Panc1 (cell line): Measurements from ENCODE around the gene SLC6A19. TPM values are rescaled to one million over a fixed set of nuclear protein-coding genes. Genes with fewer than 3 reads are reported as not detected.

ENCODE experiments used
- ATAC-seq: fragments of 200-7000 bp; cut with Tn5 transposase; 2 replicates; pipeline ENCODE4 v1.9.1; 2020; ENCODE audit warnings: mild to moderate bottlenecking, moderate library complexity
- BruUV-seq: library from RNA; stranded (reverse); fragments of 400-500 nt; replicated peaks from 2 replicates; lab custom pipeline; 2021; lab: Mats Ljungman, UMichigan
- CTCF ChIA-PET: fragments of 300-600 bp; sonication (Branson Sonifier 250); formaldehyde crosslinking; loops from one replicate; lab custom pipeline; 2022; ENCODE audit warnings: antibody characterized with exemption; lab: Charles Lee
- POLR2A ChIA-PET: fragments of 300-600 bp; sonication (Branson Sonifier 250); formaldehyde crosslinking; loops from one replicate; lab custom pipeline; 2022; ENCODE audit warnings: antibody characterized with exemption; lab: Charles Lee
- DNase-seq: peaks from one replicate; pipeline ENCODE4 v3.0.0-alpha.2; 2010; ENCODE audit warnings: low read depth, low spot score
- H3K27ac ChIP-seq: 2 replicates; pipeline ENCODE4 v1.5.1; 2011; ENCODE audit warnings: mild to moderate bottlenecking, low read length, inconsistent platforms
- H3K27me3 ChIP-seq: fragments of 200-500 bp; sonication (Bioruptor generic); 2 replicates; pipeline ENCODE4 v1.6.0; 2014; ENCODE audit warnings: low read length, inconsistent platforms; ENCODE audit not compliant: control insufficient read depth, insufficient read depth
- H3K36me3 ChIP-seq: fragments of 200-500 bp; sonication (Bioruptor generic); 2 replicates; pipeline ENCODE4 v1.5.1; 2014; ENCODE audit warnings: inconsistent platforms, mild to moderate bottlenecking, low read length, moderate library complexity; ENCODE audit not compliant: control insufficient read depth, insufficient read depth
- H3K4me1 ChIP-seq: 2 replicates; pipeline ENCODE4 v1.5.1; 2011; ENCODE audit warnings: inconsistent platforms, mild to moderate bottlenecking, low read length, moderate library complexity; ENCODE audit not compliant: control insufficient read depth, insufficient read depth
- H3K4me3 ChIP-seq, 2 experiments: 2 replicates each; pipeline ENCODE4 v1.5.1; 2011 to 2012; ENCODE audit warnings: low read depth in 2 of 2, low read length in 2 of 2, mild to moderate bottlenecking in 2 of 2, inconsistent platforms in 1 of 2, moderate library complexity in 1 of 2
- H3K9me3 ChIP-seq: fragments of 200-500 bp; sonication (Bioruptor generic); 2 replicates; pipeline ENCODE4 v1.5.1; 2014; ENCODE audit warnings: low read depth, mild to moderate bottlenecking, inconsistent platforms, low read length, moderate library complexity; ENCODE audit not compliant: control insufficient read depth, insufficient read depth
- POLR2AphosphoS5 ChIP-seq: IDR thresholded peaks from 2 replicates; pipeline ENCODE4 v1.6.1; 2012; ENCODE audit warnings: mild to moderate bottlenecking, low read depth, low read length, moderate library complexity
- SIN3A ChIP-seq: IDR thresholded peaks from 2 replicates; pipeline ENCODE4 v1.6.1; 2012; ENCODE audit warnings: low read depth, mild to moderate bottlenecking, low read length, moderate library complexity, borderline replicate concordance; ENCODE audit not compliant: insufficient read depth
- TCF7L2 ChIP-seq: IDR thresholded peaks from 2 replicates; pipeline ENCODE4 v1.6.1; 2011; ENCODE audit warnings: mild to moderate bottlenecking, low read depth, low read length, inconsistent platforms
- in situ Hi-C: cut with HindIII; loops from 2 replicates; pipeline ENCODE4 v1.10.0; 2016; ENCODE audit warnings: low sequenced_read_pairs, low pct_unique_long_range_greater_than_20kb
- intact Hi-C: fragments of 100-400 bp; cut with micrococcal nuclease; formaldehyde crosslinking; loops from one replicate; pipeline ENCODE4 v1.10.0; 2022; ENCODE audit not compliant: unreplicated experiment
- total RNA-seq: library from RNA; stranded (reverse); gene quantifications from one replicate; pipeline ENCODE4 v1.2.1, GENCODE V29; 2021; ENCODE audit not compliant: unreplicated experiment
- TF ChIP-seq, protein P1 (sequence below), 2 experiments: IDR thresholded peaks; 2 replicates each; pipeline ENCODE4 v1.6.1; 2011 to 2012; ENCODE audit warnings: low read depth in 2 of 2, control low read depth in 1 of 2, low read length in 1 of 2, mild to moderate bottlenecking in 1 of 2, moderate library complexity in 1 of 2; ENCODE audit not compliant: insufficient read depth in 1 of 2
- TF ChIP-seq, protein P2 (sequence below): fragments of 450-650 bp; IDR thresholded peaks from 2 replicates; pipeline ENCODE4 v1.5.1; 2017; ENCODE audit warnings: mild to moderate bottlenecking

SLC6A19 gene
- total RNA-seq, 1 experiment from 2014 or later: 0.23 TPM

DNA sequence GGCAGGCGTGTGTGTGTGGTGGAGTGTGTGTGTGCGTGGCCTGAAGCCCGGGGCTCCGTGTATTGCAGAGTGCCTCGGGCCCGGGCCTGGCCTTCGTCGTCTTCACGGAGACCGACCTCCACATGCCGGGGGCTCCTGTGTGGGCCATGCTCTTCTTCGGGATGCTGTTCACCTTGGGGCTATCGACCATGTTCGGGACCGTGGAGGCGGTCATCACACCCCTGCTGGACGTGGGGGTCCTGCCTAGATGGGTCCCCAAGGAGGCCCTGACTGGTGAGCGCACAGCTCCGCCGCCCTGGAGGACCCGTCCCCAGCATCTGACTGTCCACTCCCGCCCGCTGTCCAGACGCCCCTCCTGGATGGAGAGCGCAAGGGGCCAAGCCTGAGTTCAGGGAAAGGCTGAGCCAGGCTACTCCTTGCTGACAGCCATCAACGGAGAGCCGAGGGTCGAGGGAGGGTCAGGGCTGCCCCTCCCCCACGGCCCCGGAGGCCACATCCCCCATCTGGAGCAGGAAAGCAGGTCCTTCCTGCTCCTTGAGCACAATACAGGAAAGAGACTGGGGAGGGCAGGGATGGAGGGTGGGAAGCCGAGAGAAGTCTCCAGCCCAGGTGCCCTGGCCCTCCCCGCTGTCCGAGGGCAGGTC, 42.2 kb downstream of the SLC6A19 start:
- no peak for DNase-seq
- H3K36me3 ChIP-seq: no peaks in the 10 kb centered on the region
- H3K9me3 ChIP-seq: no peaks in the 10 kb centered on the region
- TF ChIP-seq SIN3A (no peak), POLR2AphosphoS5 (no peak), TCF7L2 (no peak)
- TF ChIP-seq, protein P1, sequence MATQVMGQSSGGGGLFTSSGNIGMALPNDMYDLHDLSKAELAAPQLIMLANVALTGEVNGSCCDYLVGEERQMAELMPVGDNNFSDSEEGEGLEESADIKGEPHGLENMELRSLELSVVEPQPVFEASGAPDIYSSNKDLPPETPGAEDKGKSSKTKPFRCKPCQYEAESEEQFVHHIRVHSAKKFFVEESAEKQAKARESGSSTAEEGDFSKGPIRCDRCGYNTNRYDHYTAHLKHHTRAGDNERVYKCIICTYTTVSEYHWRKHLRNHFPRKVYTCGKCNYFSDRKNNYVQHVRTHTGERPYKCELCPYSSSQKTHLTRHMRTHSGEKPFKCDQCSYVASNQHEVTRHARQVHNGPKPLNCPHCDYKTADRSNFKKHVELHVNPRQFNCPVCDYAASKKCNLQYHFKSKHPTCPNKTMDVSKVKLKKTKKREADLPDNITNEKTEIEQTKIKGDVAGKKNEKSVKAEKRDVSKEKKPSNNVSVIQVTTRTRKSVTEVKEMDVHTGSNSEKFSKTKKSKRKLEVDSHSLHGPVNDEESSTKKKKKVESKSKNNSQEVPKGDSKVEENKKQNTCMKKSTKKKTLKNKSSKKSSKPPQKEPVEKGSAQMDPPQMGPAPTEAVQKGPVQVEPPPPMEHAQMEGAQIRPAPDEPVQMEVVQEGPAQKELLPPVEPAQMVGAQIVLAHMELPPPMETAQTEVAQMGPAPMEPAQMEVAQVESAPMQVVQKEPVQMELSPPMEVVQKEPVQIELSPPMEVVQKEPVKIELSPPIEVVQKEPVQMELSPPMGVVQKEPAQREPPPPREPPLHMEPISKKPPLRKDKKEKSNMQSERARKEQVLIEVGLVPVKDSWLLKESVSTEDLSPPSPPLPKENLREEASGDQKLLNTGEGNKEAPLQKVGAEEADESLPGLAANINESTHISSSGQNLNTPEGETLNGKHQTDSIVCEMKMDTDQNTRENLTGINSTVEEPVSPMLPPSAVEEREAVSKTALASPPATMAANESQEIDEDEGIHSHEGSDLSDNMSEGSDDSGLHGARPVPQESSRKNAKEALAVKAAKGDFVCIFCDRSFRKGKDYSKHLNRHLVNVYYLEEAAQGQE (IDR thresholded peaks at IDR 0.05; ENCODE audit: insufficient read depth in 1 of 2, low read depth in 2 of 2, low read length in 1 of 2): no peak
- TF ChIP-seq, protein P2, sequence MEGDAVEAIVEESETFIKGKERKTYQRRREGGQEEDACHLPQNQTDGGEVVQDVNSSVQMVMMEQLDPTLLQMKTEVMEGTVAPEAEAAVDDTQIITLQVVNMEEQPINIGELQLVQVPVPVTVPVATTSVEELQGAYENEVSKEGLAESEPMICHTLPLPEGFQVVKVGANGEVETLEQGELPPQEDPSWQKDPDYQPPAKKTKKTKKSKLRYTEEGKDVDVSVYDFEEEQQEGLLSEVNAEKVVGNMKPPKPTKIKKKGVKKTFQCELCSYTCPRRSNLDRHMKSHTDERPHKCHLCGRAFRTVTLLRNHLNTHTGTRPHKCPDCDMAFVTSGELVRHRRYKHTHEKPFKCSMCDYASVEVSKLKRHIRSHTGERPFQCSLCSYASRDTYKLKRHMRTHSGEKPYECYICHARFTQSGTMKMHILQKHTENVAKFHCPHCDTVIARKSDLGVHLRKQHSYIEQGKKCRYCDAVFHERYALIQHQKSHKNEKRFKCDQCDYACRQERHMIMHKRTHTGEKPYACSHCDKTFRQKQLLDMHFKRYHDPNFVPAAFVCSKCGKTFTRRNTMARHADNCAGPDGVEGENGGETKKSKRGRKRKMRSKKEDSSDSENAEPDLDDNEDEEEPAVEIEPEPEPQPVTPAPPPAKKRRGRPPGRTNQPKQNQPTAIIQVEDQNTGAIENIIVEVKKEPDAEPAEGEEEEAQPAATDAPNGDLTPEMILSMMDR: no peak
- CTCF ChIA-PET: no interaction called here
- in situ Hi-C loops: no loop called here
- BruUV-seq: no TSS peak
- intact Hi-C loops: loop anchor here (10.0 kb wide), 1 partner anchor 79 kb away; no protein-coding TSS in a partner anchor
- H3K27ac ChIP-seq: no peak overlapping the region
- POLR2A ChIA-PET: no interaction called here
- ATAC-seq: no peak
- H3K27me3 ChIP-seq: no peaks in the 10 kb centered on the region; the same call in 1 of the 2 replicates
- H3K4me1 ChIP-seq: no peaks in the 10 kb centered on the region
- H3K4me3 ChIP-seq: no peak overlapping the region

DNA sequence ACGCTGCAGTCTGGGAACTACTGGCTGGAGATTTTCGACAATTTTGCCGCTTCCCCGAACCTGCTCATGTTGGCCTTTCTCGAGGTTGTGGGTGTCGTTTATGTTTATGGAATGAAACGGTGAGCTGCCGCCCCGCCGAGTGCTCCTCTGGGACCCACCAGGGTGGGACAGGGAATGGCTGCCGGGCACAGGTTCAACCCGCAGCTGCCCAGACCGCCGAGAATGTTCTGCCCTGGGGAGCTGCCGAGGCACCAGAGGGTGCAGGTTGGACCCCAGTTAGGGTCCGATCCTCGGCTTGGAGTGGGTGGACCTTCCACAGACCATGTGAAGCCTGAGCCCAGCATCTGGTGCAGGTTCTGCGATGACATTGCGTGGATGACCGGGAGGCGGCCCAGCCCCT, 42.9 kb downstream of the SLC6A19 start:
- DNase-seq: no peak
- no peaks in the 10 kb centered on the region; the same call in 1 of the 2 replicates for H3K27me3 ChIP-seq
- in situ Hi-C loops: no loop called here
- TF ChIP-seq, protein P2: no peak
- TF ChIP-seq, protein P1 (IDR thresholded peaks at IDR 0.05; ENCODE audit: insufficient read depth in 1 of 2, low read depth in 2 of 2, low read length in 1 of 2): no peak
- TF ChIP-seq POLR2AphosphoS5 (no peak), TCF7L2 (no peak), SIN3A (no peak)
- no peak overlapping the region for H3K27ac ChIP-seq
- H3K36me3 ChIP-seq: no peaks in the 10 kb centered on the region
- POLR2A ChIA-PET: no interaction called here
- no TSS peak for BruUV-seq
- no peak for ATAC-seq
- CTCF ChIA-PET: no interaction called here
- H3K9me3 ChIP-seq: no peaks in the 10 kb centered on the region
- no peak overlapping the region for H3K4me3 ChIP-seq
- intact Hi-C loops: loop anchor here (10.0 kb wide), 1 partner anchor 79 kb away; no protein-coding TSS in a partner anchor
- no peaks in the 10 kb centered on the region for H3K4me1 ChIP-seq
